HL-60/S4 treated with retinoic acid at 250 ng/mL for 4 days and 3 days (cell line): Measurements from ENCODE around the gene RNU5B-1.

ENCODE experiments used
- in situ Hi-C: fragments of 300-500 bp; cut with MboI; formaldehyde crosslinking; loops from 2 replicates; pipeline ENCODE4 v1.7.0; 2022; ENCODE audit warnings: low sequenced_read_pairs

Gene RNU5B-1

GRCh38 chr15:65287520-65287855, 17.0 kb upstream of the RNU5B-1 start:
- in situ Hi-C loops: no loop called here

- in situ Hi-C loops: no loop called here
These were observed 15.1 kb upstream of the RNU5B-1 start for GRCh38 chr15:65289261-65289854.

GRCh38 chr15:65290228-65290627, 14.2 kb upstream of the RNU5B-1 start:
- in situ Hi-C loops: no loop called here

GRCh38 chr15:65292938-65293518, 11.4 kb upstream of the RNU5B-1 start:
- in situ Hi-C loops: no loop called here

GRCh38 chr15:65298731-65299130, 5.7 kb upstream of the RNU5B-1 start:
- in situ Hi-C loops: no loop called here

GRCh38 chr15:65300924-65301441, 3.5 kb upstream of the RNU5B-1 start:
- in situ Hi-C loops: no loop called here

GRCh38 chr15:65302061-65302460, 2.4 kb upstream of the RNU5B-1 start:
- in situ Hi-C loops: no loop called here

- in situ Hi-C loops: no loop called here
These were observed 643 bp upstream of the RNU5B-1 start for GRCh38 chr15:65303687-65304380.

- in situ Hi-C loops: no loop called here
These were observed 777 bp downstream of the RNU5B-1 start for GRCh38 chr15:65305150-65305758.

GRCh38 chr15:65305776-65306175, 1.3 kb downstream of the RNU5B-1 start:
- in situ Hi-C loops: no loop called here

- in situ Hi-C loops: no loop called here
These were observed 2.1 kb downstream of the RNU5B-1 start for GRCh38 chr15:65306551-65306950.

- in situ Hi-C loops: no loop called here
These were observed 3.5 kb downstream of the RNU5B-1 start for GRCh38 chr15:65307978-65308377.

GRCh38 chr15:65309882-65310418, 5.5 kb downstream of the RNU5B-1 start:
- in situ Hi-C loops: no loop called here

GRCh38 chr15:65310431-65311137, 6.1 kb downstream of the RNU5B-1 start:
- in situ Hi-C loops: no loop called here

- in situ Hi-C loops: no loop called here
These were observed 7.3 kb downstream of the RNU5B-1 start for GRCh38 chr15:65311760-65312159.

GRCh38 chr15:65312400-65312916, 8.0 kb downstream of the RNU5B-1 start:
- in situ Hi-C loops: no loop called here

- in situ Hi-C loops: no loop called here
These were observed 14.4 kb downstream of the RNU5B-1 start for GRCh38 chr15:65318870-65319356.

- in situ Hi-C loops: loop anchor here (5.0 kb wide), 1 partner anchor 59 kb away; no protein-coding TSS in a partner anchor
These were observed 18.6 kb downstream of the RNU5B-1 start for GRCh38 chr15:65323071-65323511.

GRCh38 chr15:65326117-65326526, 21.6 kb downstream of the RNU5B-1 start:
- in situ Hi-C loops: no loop called here

GRCh38 chr15:65326818-65327217, 22.3 kb downstream of the RNU5B-1 start:
- in situ Hi-C loops: no loop called here
